Measurements from ENCODE around the gene KCNJ6. TPM values are rescaled to one million over a fixed set of nuclear protein-coding genes. Genes with fewer than 3 reads are reported as not detected.

KCNJ6 gene
- total and polyA plus RNA-seq, 4 donors, result 0.16 TPM; not detected in 3

DNA sequence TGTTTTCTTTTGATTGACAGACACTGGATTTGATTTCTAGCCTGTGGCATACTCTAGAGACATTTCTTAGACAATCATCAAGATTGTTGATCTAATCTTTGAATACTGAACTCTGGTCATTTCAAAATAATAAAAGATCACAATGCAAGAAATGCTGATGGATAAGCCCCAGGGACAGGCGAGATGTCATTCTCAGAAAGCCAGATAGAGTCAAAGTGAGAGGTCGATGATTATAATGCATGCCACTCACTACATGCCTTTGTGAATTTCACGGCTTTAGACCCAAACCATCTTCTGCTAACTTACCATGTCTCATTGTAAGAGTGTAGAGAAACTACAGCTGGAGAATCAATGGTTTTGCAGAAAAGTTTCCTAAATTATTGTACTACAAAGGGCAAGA, 292.6 kb downstream of the KCNJ6 start:
- no peaks in the 10 kb centered on the region for H3K36me3 ChIP-seq (ENCODE audit: control insufficient read depth in 1 of 2, insufficient read depth in 2 of 2, low read length in 1 of 2)
- H3K27ac ChIP-seq (ENCODE audit: low read depth in 1 of 2, low read length in 2 of 2), result no peak overlapping the region
- intact Hi-C loops (cut with DNase I), result no loop called here
- H3K27me3 ChIP-seq (ENCODE audit: control insufficient read depth in 1 of 2, insufficient read depth in 2 of 2, low read length in 1 of 2), result no peaks in the 10 kb centered on the region
- peaks cover 3 to 5% of the 10 kb centered on the region in 2 donors for H3K4me1 ChIP-seq (ENCODE audit: control insufficient read depth in 1 of 2, insufficient read depth in 2 of 2, low read length in 2 of 2)
- WGBS, 2 donors, result 90 to 95% methylated on average over 3 of the region's 3 CpGs
- H3K9me3 ChIP-seq (ENCODE audit: control insufficient read depth, low read length), result no peaks in the 10 kb centered on the region
- no peak overlapping the region for H3K4me3 ChIP-seq (ENCODE audit: low read length in 2 of 2)
- DNase-seq (no peak), ATAC-seq (ENCODE audit: low FRiP score) (no peak)

DNA sequence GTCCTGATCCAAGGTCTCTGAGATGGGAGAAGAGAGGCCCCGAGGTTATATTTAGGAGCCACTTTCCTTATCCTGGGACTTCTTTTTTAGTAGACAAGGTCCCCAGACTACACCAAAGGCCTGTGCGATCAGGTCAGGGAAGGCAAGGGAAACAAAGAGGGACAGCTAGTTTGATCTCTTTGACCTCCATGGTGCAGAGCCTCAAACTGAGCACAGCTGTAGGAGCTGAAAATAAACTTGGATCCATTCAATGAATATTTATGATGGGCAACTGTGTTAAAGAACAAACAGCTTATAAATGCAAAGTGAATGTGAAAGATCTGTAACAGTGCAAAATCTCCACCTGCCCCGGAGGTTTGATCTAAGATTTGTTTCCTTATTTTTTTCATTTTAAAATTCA, 293.1 kb downstream of the KCNJ6 start:
- intact Hi-C loops (cut with DNase I), result no loop called here
- 44 to 45% methylated on average over 3 of the region's 3 CpGs for WGBS, 2 donors
- Histone ChIP-seq H3K9me3 (ENCODE audit: control insufficient read depth, low read length) (no peaks in the 10 kb centered on the region), H3K4me1 (ENCODE audit: control insufficient read depth in 1 of 2, insufficient read depth in 2 of 2, low read length in 2 of 2) (peaks cover 3 to 5% of the 10 kb centered on the region in 2 donors), H3K27me3 (ENCODE audit: control insufficient read depth in 1 of 2, insufficient read depth in 2 of 2, low read length in 1 of 2) (no peaks in the 10 kb centered on the region), H3K36me3 (ENCODE audit: control insufficient read depth in 1 of 2, insufficient read depth in 2 of 2, low read length in 1 of 2) (no peaks in the 10 kb centered on the region), H3K4me3 (ENCODE audit: low read length in 2 of 2) (no peak overlapping the region), H3K27ac (ENCODE audit: low read depth in 1 of 2, low read length in 2 of 2) (no peak overlapping the region)
- DNase-seq (no peak), ATAC-seq (ENCODE audit: low FRiP score) (no peak)

DNA sequence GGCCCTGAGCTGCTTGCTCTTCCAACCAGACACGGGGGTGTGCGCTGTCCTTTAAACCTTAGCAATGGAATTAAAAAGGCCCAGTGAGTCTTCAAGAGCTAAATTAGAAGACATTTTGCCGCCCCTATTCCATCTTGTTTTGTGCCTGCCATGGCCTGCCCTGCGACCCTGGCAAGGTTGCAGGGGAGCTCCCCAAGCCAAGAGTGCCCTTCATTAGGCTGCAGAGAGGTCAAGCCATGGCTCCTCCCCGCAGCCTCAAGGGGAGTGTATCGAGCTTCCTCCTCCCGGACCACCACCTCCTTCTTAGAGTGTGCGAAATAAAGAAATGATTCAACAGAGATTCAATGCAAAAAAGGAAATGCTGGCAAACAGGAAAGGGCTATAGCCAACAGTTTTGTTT, 293.5 kb downstream of the KCNJ6 start:
- Histone ChIP-seq H3K9me3 (ENCODE audit: control insufficient read depth, low read length) (no peaks in the 10 kb centered on the region), H3K4me1 (ENCODE audit: control insufficient read depth in 1 of 2, insufficient read depth in 2 of 2, low read length in 2 of 2) (peaks cover 3 to 5% of the 10 kb centered on the region in 2 donors), H3K4me3 (ENCODE audit: low read length in 2 of 2) (no peak overlapping the region), H3K36me3 (ENCODE audit: control insufficient read depth in 1 of 2, insufficient read depth in 2 of 2, low read length in 1 of 2) (no peaks in the 10 kb centered on the region), H3K27ac (ENCODE audit: low read depth in 1 of 2, low read length in 2 of 2) (peak overlapping the region in 1 of 2 donors; percentile 32), H3K27me3 (ENCODE audit: control insufficient read depth in 1 of 2, insufficient read depth in 2 of 2, low read length in 1 of 2) (no peaks in the 10 kb centered on the region)
- intact Hi-C loops (cut with DNase I), result no loop called here
- 57 to 61% methylated on average over 8 of the region's 8 CpGs for WGBS, 2 donors
- DNase-seq, result no peak
- ATAC-seq (ENCODE audit: low FRiP score), result no peak

DNA sequence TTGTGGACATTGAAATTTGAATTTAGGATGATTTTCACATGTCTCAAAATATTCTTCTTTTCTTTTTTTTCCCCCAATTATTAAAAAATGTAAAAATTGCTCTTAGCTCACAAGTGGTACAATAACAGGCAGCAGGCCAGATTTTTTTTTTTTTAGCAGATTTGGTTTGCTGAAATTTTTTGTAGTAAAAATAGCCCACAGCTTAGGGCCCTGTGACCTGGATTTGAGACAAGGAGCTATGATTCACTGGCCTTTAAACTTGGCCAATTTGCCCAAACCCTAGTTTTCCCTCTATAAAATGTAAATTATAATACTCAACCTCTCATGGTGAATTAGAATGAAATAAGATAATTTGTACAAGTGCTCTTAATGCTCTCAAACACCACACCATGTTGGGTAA, 295.9 kb downstream of the KCNJ6 start:
- DNase-seq, result no peak
- intact Hi-C loops (cut with DNase I), result no loop called here
- ATAC-seq (ENCODE audit: low FRiP score), result no peak
- H3K36me3 ChIP-seq (ENCODE audit: control insufficient read depth in 1 of 2, insufficient read depth in 2 of 2, low read length in 1 of 2), result no peaks in the 10 kb centered on the region
- no peak overlapping the region for H3K4me3 ChIP-seq (ENCODE audit: low read length in 2 of 2)
- no peak overlapping the region for H3K27ac ChIP-seq (ENCODE audit: low read depth in 1 of 2, low read length in 2 of 2)
- H3K4me1 ChIP-seq (ENCODE audit: control insufficient read depth in 1 of 2, insufficient read depth in 2 of 2, low read length in 2 of 2), result peaks cover 3 to 5% of the 10 kb centered on the region in 2 donors
- H3K9me3 ChIP-seq (ENCODE audit: control insufficient read depth, low read length), result no peaks in the 10 kb centered on the region
- H3K27me3 ChIP-seq (ENCODE audit: control insufficient read depth in 1 of 2, insufficient read depth in 2 of 2, low read length in 1 of 2), result no peaks in the 10 kb centered on the region

DNA sequence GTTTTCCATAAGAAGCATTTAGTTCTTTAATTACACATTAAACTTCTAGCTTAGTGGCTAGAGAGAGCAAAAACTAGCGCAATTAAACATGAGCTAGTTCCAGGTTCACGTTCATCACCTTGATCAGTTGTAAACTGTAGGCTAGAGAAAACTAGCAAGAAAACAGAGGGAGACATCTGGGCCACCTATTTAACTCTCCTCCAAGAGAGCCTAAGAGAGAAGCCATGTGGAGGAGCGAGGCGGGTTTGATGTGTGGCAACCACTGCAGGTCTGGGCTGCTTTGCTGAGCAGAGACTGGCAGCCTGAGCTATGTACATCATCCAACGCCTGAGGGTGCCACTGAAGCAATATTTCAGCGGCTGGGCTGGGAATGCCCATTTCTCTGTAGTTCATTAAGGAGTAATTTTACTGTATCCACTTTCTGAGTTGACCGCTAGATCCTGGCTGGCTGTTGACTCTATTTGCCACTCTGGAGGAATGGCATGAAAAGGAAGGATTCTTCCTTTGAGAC, 296.7 kb downstream of the KCNJ6 start:
- Histone ChIP-seq H3K4me3 (ENCODE audit: low read length in 2 of 2) (no peak overlapping the region), H3K27ac (ENCODE audit: low read depth in 1 of 2, low read length in 2 of 2) (no peak overlapping the region), H3K27me3 (ENCODE audit: control insufficient read depth in 1 of 2, insufficient read depth in 2 of 2, low read length in 1 of 2) (no peaks in the 10 kb centered on the region), H3K36me3 (ENCODE audit: control insufficient read depth in 1 of 2, insufficient read depth in 2 of 2, low read length in 1 of 2) (no peaks in the 10 kb centered on the region), H3K9me3 (ENCODE audit: control insufficient read depth, low read length) (no peaks in the 10 kb centered on the region), H3K4me1 (ENCODE audit: control insufficient read depth in 1 of 2, insufficient read depth in 2 of 2, low read length in 2 of 2) (peaks cover 3 to 5% of the 10 kb centered on the region in 2 donors)
- DNase-seq (no peak), ATAC-seq (ENCODE audit: low FRiP score) (no peak)
- intact Hi-C loops (cut with DNase I), result no loop called here
- 84 to 90% methylated on average over 7 of the region's 7 CpGs for WGBS, 2 donors

DNA sequence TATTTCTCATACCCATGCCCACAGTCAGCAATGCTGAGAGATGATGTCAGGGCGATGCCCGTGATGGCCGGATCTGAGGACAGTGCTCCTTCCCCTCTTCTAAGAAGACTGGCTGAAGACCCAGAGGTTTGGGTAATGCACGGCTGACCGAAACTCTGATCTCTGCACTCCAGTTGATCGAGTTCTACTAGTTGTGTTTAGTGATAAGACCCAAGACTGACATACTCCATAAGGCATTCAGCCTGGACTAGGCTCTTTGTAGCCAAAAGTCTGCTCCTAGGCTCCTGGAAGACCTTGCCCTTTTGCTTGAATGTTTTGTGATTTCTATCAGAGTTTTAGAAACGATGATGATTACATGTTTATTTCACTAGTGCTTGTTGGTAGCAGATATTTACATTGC, 298.2 kb downstream of the KCNJ6 start:
- Histone ChIP-seq H3K27ac (ENCODE audit: low read depth in 1 of 2, low read length in 2 of 2) (no peak overlapping the region), H3K9me3 (ENCODE audit: control insufficient read depth, low read length) (no peaks in the 10 kb centered on the region), H3K4me1 (ENCODE audit: control insufficient read depth in 1 of 2, insufficient read depth in 2 of 2, low read length in 2 of 2) (peaks cover 3% of the 10 kb centered on the region in 2 donors), H3K27me3 (ENCODE audit: control insufficient read depth in 1 of 2, insufficient read depth in 2 of 2, low read length in 1 of 2) (no peaks in the 10 kb centered on the region), H3K4me3 (ENCODE audit: low read length in 2 of 2) (no peak overlapping the region), H3K36me3 (ENCODE audit: control insufficient read depth in 1 of 2, insufficient read depth in 2 of 2, low read length in 1 of 2) (no peaks in the 10 kb centered on the region)
- no peak for ATAC-seq (ENCODE audit: low FRiP score)
- DNase-seq, result no peak
- intact Hi-C loops (cut with DNase I), result no loop called here
- WGBS, 2 donors, result 80 to 87% methylated on average over 7 of the region's 7 CpGs

DNA sequence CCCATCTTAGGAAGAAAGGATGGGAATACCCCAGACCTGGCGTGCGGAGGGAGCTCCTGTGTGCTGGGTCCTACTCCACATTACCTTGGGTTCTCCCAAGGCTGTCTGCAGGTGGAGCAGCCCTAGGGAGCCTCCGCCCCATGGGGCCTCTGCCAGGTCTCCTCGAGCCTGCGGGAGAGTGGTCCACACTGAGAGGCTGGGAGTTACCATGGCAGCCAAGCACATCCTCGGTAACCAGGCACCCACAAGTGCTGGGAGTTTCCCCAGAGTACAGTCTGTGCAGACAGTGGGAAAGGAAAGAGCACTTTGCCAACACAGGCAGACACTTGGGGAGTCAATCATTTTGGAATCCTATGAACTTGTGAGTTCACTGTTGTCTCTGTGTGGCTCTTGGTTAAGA, 300.3 kb downstream of the KCNJ6 start:
- DNase-seq, result no peak
- ATAC-seq (ENCODE audit: low FRiP score), result no peak
- Histone ChIP-seq H3K36me3 (ENCODE audit: control insufficient read depth in 1 of 2, insufficient read depth in 2 of 2, low read length in 1 of 2) (no peaks in the 10 kb centered on the region), H3K9me3 (ENCODE audit: control insufficient read depth, low read length) (no peaks in the 10 kb centered on the region), H3K27me3 (ENCODE audit: control insufficient read depth in 1 of 2, insufficient read depth in 2 of 2, low read length in 1 of 2) (no peaks in the 10 kb centered on the region), H3K4me3 (ENCODE audit: low read length in 2 of 2) (no peak overlapping the region), H3K4me1 (ENCODE audit: control insufficient read depth in 1 of 2, insufficient read depth in 2 of 2, low read length in 2 of 2) (no peaks in the 10 kb centered on the region), H3K27ac (ENCODE audit: low read depth in 1 of 2, low read length in 2 of 2) (no peak overlapping the region)
- intact Hi-C loops (cut with DNase I), result no loop called here
- WGBS, 2 donors, result 85 to 87% methylated on average over 6 of the region's 6 CpGs

DNA sequence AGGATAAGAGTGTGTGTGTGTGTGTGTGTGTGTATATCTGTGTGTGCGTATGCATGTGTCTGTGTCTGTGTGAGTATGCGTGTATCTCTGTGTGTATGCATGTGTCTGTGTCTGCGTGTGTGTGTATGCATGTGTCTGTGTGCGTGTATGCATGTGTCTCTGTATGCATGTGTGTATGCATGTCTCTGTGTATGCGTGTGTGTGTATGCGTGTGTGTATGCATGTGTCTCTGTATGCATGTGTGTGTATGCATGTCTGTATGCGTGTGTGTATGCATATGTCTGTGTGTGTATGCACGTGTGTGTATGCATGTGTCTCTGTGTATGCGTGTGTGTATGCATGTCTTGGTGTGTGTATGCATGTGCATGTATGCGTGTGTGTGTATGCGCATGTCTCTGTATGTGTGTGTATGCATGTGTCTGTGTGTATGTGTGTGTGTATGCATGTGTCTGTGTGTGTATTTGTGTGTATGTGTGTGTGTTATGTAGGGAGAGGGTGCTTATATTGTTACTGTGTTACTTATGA, 301.8 kb downstream of the KCNJ6 start:
- DNase-seq (no peak), ATAC-seq (ENCODE audit: low FRiP score) (no peak)
- WGBS, 2 donors, result 83 to 97% methylated on average over 11 of the region's 11 CpGs
- H3K4me1 ChIP-seq (ENCODE audit: control insufficient read depth in 1 of 2, insufficient read depth in 2 of 2, low read length in 2 of 2), result no peaks in the 10 kb centered on the region
- H3K9me3 ChIP-seq (ENCODE audit: control insufficient read depth, low read length), result no peaks in the 10 kb centered on the region
- no peaks in the 10 kb centered on the region for H3K27me3 ChIP-seq (ENCODE audit: control insufficient read depth in 1 of 2, insufficient read depth in 2 of 2, low read length in 1 of 2)
- H3K36me3 ChIP-seq (ENCODE audit: control insufficient read depth in 1 of 2, insufficient read depth in 2 of 2, low read length in 1 of 2), result no peaks in the 10 kb centered on the region
- intact Hi-C loops (cut with DNase I), result no loop called here
- no peak overlapping the region for H3K27ac ChIP-seq (ENCODE audit: low read depth in 1 of 2, low read length in 2 of 2)
- H3K4me3 ChIP-seq (ENCODE audit: low read length in 2 of 2), result no peak overlapping the region

DNA sequence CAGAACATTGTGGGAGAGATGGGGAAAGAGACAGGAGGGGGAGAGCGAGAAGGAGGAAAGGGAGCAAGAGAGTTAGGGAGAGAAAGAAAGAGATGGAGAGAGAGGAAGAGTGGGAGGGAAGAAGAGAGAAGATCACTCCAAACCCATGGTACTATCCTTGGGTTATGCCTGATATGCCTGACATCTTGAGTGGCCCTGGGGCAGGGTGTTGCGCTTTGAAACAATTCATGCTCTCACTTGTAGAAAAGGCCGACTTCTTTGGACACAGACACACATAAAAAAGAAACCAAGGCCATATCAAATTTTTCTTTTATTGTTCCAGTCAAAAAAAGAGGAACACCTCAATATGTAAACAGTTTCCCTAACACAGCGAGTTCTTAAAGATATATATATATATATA, 309.2 kb downstream of the KCNJ6 start:
- Histone ChIP-seq H3K27ac (ENCODE audit: low read depth in 1 of 2, low read length in 2 of 2) (no peak overlapping the region), H3K36me3 (ENCODE audit: control insufficient read depth in 1 of 2, insufficient read depth in 2 of 2, low read length in 1 of 2) (no peaks in the 10 kb centered on the region), H3K27me3 (ENCODE audit: control insufficient read depth in 1 of 2, insufficient read depth in 2 of 2, low read length in 1 of 2) (peaks cover 0 to 2% of the 10 kb centered on the region in 2 donors), H3K4me1 (ENCODE audit: control insufficient read depth in 1 of 2, insufficient read depth in 2 of 2, low read length in 2 of 2) (no peaks in the 10 kb centered on the region), H3K4me3 (ENCODE audit: low read length in 2 of 2) (no peak overlapping the region), H3K9me3 (ENCODE audit: control insufficient read depth, low read length) (no peaks in the 10 kb centered on the region)
- DNase-seq (no peak), ATAC-seq (ENCODE audit: low FRiP score) (no peak)
- intact Hi-C loops (cut with DNase I), result no loop called here
- 68 to 86% methylated on average over 4 of the region's 4 CpGs for WGBS, 2 donors

All from aorta (tissue), 5 donors.